ENCODE results near the gene KIFC1.

GRCh38 chr6:33397541-33397940, 5.9 kb downstream of the KIFC1 start:
- no peak for TF ChIP-seq CTCF (conservative IDR thresholded peaks at IDR 0.05; ENCODE audit: low read depth, low read length)
- no peak for TF ChIP-seq EZH2 (IDR thresholded peaks at IDR 0.05; ENCODE audit: borderline replicate concordance, low read depth, low read length, poor library complexity, severe bottlenecking)
